GM21423 (cell line): Measurements from ENCODE around the gene FDXACB1.

ENCODE experiments used
- ATAC-seq: cut with Tn5 transposase; IDR thresholded peaks from one replicate; pipeline ENCODE4 v1.9.1; 2021; ENCODE audit warnings: mild to moderate bottlenecking, moderate library complexity; ENCODE audit not compliant: unreplicated experiment

FDXACB1 gene

GRCh38 chr11:111878849-111879636 lies at the start of gene FDXACB1, which contains the start of gene CFAP68:
TSS of gene FDXACB1 (minus strand) at chr11:111879165. CDS start at chr11:111879132, 33 bp downstream.
TSS of gene CFAP68 (plus strand) at chr11:111879541. CDS start at chr11:111879561, 20 bp downstream.
- ATAC-seq: peak; percentile 90

DNA sequence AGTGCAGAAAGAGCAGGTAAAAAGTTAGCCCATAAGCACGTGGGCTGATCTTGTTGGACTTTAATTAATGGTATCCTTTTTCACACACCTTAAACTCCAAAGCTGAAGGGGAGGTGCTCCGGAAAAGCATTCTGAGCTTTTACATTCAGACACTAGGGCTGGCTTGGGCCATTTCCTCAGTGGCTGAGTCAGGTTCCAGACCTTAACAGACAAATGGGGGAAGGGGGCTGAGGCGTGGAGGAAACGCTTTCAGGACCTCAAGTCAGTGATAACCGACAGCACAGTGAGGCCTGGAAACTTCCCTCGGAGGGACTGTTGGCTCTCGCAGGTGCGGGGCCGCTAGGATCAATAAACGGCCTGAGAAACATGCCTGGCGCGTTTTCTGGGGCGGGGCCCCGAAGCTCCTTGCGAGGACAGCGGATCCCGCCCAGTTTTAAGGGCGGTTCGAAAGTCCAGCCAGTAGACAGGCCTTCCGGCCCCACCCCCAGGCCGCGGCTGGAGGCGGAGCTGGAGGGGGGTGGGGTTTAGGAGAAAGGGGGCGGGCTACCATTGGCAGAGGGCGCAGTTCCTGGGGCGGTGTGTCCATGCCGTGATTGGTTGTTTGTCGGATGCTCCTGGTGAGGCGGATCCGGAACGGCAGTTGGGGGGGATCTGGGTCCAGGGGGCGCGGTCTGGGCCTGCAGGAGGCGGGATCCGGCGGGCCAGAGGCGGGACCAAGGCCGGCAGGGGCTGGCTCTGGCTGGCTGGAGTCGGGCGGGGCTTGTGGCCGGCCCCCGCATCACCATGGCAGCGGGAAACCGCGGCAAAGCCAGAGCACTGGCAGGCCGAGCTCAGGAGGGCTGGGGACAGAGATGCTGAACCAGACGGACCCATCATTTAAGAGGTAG lies 47.8 kb upstream of the FDXACB1 start:
- ATAC-seq: peak; percentile 92

DNA sequence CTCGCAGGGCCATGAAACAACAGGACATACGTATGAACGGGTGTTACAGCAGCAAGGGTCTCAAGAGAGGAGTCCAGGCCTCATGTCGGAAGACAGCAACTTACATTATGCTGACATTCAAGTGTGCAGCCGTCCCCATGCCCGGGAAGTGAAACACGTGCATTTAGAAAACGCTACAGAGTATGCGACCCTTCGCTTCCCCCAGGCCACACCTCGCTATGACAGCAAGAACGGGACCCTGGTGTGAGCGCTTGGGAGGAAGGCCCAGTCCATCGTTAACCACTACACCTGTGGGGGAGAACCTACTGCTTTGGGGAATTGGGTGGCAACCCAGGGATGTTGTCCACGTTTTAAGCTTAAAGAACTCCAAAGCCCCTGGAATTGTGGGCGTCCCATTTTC lies 47.0 kb upstream of the FDXACB1 start:
- ATAC-seq: no peak

GRCh38 chr11:111923951-111924350 lies 45.0 kb upstream of the FDXACB1 start:
- ATAC-seq: no peak

DNA sequence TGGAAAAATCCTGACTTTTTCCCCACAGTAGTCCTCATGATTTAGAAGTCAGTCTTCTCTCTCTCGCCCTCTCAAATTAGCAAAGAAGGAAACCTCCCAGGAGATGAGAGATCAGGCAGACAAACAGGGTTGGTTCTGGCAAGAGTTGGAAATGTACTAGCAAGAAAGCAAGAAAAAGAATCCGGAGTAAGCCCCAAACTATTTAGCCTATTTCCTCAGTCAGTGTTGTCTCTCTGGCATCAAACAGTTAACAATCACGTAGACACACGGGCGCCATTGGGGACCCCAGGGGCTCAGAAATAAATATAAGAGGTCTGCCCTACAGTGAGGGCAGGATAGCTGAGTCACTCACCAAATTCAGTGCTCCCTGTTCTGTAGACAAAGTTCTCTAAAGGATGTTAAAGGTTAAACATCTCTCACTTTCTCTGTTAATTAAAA lies 44.4 kb upstream of the FDXACB1 start:
- no peak for ATAC-seq

DNA sequence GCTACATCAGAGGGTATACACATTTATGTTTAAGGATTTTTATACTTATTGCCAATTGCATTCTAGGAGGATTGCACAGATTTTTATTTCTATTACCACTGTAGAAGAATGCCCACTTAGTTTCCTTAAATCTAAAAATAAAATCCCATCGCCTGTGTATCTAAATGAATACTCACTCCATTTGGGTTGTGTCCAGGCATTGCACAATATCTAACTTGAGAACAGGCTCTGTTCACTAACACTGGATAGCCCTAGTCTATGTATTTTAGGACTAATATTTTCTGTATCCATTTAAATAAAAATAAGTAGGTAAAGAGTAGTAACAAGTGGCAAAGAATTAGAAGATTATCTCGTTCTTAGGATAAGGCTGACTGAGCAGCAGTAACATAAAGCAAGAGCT lies 43.8 kb upstream of the FDXACB1 start:
- no peak for ATAC-seq

DNA sequence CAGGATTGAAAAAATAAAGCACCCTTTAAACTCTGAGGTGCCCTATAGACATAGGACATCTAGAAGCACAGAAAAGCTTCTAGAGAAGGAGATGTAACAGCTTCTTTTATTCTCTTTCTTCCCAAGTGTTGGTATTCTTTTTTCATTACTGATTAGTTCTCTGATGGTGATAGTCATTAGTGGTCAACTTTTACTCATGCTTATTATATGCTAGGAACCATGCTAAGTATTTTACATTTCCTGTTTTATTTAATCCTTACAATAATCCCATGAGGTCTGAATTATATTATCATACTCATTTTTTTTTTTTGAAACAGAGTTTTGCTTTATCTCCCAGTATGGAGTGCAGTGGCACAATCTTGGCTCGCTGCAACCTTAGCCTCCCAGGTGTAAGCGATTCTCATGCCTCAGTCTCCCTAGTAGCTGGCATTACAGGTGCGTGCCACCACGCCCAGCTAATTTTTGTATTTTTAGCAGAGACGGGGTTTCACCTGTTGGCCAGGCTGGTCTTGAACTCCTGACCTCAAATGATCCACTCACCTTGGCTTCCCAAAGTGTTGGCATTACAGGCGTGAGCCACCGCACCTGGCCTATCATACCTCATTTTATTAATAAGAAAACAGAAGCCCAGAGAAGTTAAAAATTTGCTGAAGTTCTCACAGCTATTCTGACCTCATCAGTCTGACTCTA lies 42.7 kb upstream of the FDXACB1 start:
- ATAC-seq: no peak

GRCh38 chr11:111920908-111921307 lies 41.9 kb upstream of the FDXACB1 start:
- no peak for ATAC-seq

GRCh38 chr11:111918390-111919256 lies 39.7 kb upstream of the FDXACB1 start, which contains the start of gene C11orf52:
TSS of gene C11orf52 (plus strand) at chr11:111918913. CDS start at chr11:111918973, 60 bp downstream.
- ATAC-seq: no peak

GRCh38 chr11:111917788-111918187 lies 38.8 kb upstream of the FDXACB1 start:
- no peak for ATAC-seq

DNA sequence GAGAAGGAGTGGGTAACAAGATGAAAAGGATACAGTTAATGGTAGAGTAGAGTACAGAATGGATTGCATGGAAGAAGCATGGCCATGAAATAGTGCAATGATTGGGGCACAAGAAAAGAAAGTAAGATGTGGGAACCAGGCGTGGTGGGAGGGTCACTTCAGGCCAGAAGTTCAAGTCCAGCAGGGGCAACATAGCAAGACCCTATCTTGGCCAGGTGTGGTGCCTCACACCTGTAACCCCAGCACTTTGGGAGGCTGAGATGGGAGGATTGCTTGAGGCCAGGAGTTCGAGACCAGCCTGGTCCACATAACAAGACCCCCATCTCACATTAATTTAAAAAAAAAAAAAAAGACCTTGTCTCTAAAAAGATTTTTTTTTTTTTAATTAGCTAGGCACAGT lies 38.3 kb upstream of the FDXACB1 start:
- no peak for ATAC-seq

DNA sequence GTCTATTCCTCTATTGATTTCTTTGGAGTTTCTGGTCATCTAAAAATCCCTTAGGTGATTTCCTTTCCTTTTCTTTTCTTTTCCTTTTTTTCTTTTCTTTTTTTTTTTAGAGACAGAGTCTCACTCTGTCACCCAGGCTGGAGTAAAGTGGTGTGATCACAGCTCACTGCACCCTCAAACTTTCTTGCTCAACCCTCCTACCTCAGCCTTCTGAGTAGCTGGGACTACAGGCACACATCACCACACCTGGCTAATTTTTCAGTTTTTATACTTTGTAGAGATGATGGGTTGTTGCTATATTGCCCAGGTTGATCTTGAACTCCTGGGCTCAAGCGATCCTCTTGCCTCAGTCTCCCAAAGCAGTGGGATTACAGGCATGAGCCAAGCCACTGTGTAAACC lies 37.8 kb upstream of the FDXACB1 start:
- ATAC-seq: no peak

- no peak for ATAC-seq
Observed at GRCh38 chr11:111913997-111914396, 35.0 kb upstream of the FDXACB1 start.

- ATAC-seq: no peak
Observed at GRCh38 chr11:111913031-111913861, 34.3 kb upstream of the FDXACB1 start.

DNA sequence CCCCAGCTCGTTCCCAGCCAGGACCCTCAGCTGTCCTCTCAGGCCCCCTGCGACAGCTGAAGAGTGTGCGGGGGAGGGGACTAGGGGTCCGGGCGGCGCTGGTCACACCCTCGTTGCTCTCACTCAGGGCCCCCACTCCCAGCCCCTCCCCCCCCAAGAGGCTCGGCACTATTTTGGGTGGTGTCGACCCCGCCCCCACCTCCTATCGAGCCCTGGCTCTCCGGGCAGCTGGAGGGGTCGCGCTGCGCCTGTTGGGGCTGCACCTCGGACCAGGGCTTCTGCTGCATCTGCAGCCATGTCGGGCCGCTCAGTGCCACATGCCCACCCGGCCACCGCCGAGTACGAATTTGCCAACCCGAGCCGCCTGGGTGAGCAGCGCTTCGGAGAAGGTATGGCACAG lies 33.6 kb upstream of the FDXACB1 start, which contains the start of gene HSPB2:
Gene HSPB2 (plus strand): TSS at position 200 of the 400 bp plus-strand sequence. CDS start 96 bp downstream, at position 296.
- no peak for ATAC-seq

GRCh38 chr11:111911563-111912401 lies 32.8 kb upstream of the FDXACB1 start, which contains the start of gene CRYAB:
TSS of gene CRYAB (minus strand) at chr11:111911770. CDS start at chr11:111911724, 46 bp downstream.
- ATAC-seq: no peak

DNA sequence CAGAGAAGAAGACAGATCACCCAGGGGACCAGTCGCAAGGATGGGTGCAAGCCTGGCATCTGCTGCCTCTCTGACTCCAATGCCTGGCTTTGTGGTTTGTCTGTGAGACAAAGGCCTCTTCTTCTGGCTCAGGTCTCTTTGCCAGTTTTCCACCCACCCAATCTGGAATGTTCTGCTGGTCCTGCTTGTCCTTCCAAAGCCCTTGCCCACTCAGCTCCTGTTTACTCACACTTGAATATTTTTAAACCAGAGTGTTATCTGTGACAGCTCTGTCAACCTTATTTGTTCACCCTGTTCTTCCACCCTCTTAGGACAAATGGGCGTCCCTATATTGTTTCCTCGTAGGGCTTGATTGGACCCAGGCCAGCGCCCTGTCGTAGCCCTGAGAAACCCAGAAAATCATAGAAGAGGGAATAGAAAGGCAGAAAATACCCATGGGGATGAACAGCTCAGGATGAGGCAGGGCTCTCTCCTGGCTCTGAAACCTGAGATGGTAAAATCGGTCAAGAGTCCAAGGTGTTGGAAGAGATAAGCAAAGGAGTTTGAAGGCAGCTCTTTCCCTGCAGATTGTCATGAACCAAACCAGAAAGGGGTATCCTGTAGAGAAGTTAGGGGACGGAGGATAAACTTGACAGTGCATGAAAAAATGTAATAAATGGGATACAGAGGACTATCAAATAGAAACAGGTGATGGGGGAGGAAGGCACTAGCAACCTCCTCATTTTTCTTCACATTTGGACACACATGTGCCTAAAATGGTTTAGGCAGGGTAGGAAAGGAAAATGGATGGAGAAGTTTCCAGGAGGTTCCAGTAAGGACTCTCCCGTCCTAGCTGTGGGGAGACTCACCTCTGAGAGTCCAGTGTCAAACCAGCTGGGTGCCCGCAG lies 32.0 kb upstream of the FDXACB1 start:
- no peak for ATAC-seq
